HG03108 (cell line): ENCODE measurements around the gene CALHM5.

Experiments
- ATAC-seq: cut with Tn5 transposase; IDR thresholded peaks from one replicate; pipeline ENCODE4 v1.9.1; 2021; ENCODE audit warnings: moderate library complexity; ENCODE audit not compliant: unreplicated experiment

CALHM5 gene

DNA sequence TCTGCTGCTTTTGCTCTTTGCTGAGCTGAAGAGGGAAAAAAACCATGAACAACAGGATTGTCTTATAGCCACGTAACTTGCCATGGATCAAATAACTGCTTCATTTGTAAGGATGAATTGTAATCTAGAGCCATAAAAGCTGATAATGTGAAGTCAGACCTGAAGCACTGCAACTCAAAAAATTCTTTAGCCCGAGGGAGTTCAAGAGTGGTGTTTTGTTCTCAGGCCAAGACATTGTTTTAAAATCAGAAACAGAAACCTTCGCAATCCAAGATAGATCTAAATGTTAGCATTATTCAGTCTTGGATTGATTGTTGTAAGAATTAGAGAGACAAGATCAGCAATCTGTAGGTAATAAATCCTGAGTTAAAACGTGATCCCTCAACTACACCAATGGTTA lies 34.2 kb downstream of the CALHM5 start, which contains the start of gene TRAPPC3L:
Gene TRAPPC3L, minus strand, starts transcription at position 34 of the 400 bp plus-strand sequence. CDS start 170 bp downstream, outside the sequence.
- no peak for ATAC-seq

DNA sequence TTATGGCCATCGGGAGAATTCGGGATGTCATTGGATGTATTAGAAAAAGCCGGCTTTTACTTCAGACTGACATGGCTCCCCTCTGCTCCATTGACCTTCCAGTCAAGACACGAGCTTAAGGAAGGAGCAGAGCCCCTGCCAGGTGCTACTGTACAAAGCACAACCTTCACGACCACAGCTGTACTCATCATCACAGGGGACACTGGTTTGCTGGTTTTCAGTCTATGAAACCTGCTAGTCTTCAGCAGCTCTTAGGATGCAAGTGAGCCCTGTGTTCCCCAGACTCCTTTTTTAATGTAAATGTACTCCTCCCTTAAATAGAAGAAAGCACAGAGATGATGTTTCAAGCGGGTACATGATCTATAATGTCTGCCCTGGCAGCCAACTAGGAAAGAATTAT lies 35.9 kb downstream of the CALHM5 start:
- ATAC-seq = no peak

DNA sequence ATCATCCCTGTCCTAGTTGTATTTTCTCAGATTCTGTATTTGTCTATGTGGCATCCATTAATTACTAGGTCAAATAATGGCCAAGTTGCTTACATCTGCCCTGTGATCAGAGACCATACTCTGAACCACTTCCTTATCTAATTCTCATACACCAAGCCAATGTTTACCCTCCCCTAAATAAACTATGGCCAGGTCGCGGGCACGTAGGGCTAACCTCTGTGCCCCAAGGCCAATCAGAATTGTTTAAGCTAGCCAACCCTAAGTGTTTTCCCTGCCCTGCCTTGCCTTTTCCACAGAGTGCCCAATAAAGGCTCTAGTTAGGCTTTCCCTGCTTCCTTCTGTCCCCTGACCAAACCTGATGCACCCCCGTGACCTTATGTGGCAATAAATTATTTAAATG lies 39.4 kb downstream of the CALHM5 start:
- no peak for ATAC-seq

DNA sequence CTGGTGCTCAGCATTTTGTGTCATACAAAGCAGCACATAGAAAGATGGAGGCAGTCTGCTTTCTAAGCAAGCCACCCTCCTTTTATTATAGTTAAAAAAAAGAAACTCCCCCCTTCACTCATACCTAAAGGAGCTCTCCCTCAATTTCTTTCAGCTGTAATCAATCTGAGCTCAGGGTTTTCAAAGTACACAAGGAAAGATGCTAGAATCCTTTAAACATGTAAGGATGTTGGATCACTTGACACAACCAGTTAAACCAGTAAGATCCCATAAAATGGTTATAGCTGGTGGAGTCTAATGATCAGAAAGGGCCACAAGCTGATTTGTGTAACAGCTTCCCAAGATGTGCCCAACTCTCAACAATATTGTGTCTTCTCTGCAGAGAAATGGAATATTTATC lies 42.0 kb downstream of the CALHM5 start, which contains the start of gene CALHM4:
Gene CALHM4, plus strand, starts transcription at position 301 of the 400 bp plus-strand sequence. Its CDS starts 43 bp downstream, at position 344.
- ATAC-seq = no peak

DNA sequence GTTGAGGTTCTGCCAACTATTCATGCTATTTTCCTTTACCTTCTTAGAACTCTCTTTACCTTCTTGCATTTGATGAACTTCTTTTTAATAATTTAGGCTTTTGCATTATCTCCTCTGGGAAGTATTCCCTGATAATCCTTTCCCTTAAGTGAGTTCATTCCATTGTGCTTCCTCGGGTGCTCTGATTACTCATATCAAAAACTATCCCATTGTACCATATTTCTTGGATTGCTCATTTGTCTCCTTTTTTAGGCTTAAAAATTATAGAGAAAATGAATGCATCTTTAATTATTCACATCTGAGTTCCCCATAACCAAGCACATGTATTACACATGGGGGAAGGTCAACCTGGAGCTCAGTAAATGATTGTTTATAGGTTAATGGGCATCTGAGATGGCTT lies 44.6 kb downstream of the CALHM5 start:
- ATAC-seq = no peak

DNA sequence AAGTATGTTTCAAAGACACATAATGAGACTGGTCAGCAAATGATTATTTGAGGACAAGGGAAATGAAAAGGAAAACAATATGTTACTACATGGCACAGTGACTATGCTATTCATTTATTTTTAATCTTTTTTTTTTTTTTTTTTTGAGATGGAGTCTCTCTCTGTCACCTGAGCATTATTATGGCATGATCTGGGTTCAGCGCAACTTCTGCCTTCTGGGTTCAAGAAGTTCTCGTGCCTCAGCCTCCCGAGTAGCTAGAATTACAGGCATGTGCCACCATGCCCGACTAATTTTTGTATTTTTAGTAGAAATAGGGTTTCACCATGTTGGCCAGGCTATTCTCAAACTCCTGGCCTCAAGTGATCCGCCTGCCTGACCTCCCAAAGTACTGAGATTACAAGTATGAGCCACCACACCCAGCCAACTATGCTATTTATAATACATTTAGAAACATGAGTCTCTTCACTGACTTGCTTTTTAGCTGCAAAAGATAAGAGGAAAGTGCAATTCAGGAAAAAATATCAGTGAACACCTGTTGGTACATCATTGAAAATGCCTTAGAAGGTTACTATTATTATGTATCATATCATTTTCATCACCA lies 45.5 kb downstream of the CALHM5 start:
- no peak for ATAC-seq

DNA sequence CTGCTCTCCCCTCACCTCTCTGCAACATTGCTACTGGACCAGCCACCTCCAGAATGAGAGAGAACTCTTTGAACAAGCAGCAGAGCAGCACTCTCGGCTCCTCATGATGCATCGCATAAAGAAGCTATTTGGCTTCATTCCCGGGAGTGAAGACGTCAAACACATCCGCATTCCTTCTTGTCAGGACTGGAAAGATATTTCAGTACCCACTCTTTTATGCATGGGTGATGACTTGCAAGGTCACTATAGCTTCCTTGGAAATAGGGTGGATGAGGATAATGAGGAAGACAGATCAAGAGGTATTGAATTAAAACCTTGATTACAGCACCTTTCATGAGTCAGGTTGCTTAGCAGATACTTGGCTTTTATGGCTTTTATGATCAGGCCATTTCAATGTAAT lies 46.5 kb downstream of the CALHM5 start:
- no peak for ATAC-seq

DNA sequence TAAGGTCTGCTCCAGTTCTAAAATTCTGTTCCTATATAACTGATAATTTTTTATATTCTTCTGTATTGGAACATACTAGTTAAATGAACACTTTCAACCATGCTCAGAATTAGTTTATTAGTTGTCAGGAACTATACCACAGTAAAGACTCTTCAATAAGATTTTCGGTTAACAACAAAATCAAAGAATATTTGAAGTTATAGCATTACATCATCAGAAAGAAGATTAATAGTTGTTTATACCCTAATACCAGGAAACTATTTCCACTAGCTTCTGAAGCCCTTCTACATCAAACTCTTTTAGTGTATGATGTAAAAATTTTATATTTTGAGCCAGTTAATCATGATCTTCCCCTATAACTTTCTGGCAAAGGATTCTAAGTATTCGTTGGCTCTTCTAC lies 48.7 kb downstream of the CALHM5 start:
- no peak for ATAC-seq

DNA sequence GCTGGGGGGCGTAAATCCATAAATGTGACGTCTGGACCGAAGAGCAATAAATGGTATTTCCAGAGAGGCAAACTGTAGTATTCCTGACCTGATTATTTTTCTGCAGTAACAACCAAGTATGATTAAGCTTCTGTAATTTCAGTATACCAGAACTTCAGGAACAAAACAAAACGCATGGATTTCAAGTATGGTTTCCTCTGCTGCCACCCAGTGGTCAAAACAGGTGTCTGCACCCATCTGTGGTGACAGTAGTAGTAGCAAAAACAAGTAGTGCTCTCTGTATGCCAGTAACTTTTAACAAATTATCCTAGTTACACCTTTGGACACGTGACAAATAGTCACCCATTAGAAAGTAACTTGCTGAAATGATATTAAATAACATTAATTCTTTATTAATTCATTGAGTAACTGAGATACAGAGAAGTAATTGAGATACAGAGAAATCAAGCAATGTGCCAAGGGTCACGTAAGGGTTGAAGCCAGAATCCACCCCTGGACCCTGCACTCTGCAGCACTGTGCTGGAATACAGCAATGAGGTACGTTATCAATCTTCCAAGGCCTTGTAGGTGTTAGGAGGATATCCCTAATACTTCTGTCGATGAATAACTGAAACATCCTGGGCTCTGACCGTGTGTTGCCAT lies 50.1 kb downstream of the CALHM5 start:
- peak; percentile 50 for ATAC-seq

DNA sequence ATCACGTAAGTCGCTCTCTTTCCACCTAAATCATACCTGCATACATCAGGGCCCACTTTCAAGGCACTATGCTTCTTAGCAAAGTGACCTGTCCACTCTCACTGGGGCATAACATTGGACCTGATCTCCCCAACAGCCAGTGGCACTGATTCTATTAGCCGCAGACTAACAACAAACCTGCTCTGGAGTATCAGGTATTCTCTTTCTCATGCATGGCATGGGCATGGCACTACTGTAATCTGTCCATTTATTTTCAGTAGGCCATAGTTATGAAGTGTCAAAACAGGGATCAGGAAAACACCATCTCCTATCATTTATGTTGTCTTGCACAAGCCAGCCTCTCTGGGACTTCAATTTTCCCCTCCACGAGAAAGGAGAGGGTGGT lies 50.6 kb downstream of the CALHM5 start:
- no peak for ATAC-seq

DNA sequence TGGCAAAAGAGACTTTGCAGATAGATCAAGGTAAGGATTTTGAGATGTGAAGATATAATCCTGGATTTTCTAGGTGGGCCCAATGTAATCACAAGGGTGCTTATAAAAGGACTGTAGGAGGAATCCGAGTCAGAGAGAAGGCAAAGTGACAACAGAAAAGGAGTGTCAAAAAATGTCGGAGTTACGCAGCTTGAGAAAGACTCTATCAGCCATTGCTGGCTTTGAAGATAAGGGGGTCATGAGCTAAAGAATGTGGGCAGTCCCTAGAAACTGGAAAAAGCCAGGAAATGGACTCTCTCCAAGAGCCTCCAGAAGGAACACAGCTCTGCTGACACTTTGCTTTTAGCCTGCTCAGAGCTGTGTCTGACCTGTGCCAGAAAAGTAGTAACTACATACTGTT lies 51.2 kb downstream of the CALHM5 start:
- ATAC-seq = no peak

DNA sequence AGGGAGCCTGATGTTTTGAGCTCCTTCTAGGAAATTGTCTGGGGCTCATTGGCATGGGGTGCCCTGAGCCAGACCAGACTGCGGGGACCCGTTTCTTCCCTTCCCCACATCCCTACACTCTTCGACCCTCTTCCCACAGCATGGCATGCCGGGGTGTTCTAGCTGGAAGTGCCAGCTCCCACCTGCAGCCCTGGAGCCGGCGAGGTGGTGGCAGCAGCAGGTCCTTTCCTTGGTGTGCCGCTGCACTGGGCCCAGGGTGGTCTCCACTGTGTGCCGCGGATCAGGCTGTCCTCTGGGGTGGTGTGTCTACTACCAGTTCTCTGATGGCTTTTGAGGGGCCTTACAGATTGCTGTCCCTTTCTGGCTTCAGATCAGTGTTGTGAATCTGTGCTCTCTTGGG lies 52.4 kb downstream of the CALHM5 start:
- no peak for ATAC-seq

DNA sequence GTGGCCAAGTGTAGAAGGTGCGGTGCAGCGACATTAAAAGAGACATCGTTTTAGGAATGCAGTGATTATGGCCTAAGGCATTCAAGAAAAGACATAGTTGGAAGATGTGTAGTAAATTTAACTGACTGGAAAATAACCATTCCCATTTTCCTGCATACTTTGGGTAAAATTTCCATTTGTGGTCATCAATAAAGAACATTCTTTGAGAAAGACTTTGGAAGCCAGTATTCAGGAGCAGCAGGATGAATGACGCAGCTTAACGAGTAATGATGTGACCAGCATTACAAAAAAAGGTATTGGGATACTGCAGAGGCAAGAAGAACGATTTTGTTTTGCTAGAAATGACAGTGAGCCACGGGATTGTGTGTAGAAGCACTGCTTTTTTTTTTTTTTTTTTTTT lies 52.9 kb downstream of the CALHM5 start:
- ATAC-seq = no peak

DNA sequence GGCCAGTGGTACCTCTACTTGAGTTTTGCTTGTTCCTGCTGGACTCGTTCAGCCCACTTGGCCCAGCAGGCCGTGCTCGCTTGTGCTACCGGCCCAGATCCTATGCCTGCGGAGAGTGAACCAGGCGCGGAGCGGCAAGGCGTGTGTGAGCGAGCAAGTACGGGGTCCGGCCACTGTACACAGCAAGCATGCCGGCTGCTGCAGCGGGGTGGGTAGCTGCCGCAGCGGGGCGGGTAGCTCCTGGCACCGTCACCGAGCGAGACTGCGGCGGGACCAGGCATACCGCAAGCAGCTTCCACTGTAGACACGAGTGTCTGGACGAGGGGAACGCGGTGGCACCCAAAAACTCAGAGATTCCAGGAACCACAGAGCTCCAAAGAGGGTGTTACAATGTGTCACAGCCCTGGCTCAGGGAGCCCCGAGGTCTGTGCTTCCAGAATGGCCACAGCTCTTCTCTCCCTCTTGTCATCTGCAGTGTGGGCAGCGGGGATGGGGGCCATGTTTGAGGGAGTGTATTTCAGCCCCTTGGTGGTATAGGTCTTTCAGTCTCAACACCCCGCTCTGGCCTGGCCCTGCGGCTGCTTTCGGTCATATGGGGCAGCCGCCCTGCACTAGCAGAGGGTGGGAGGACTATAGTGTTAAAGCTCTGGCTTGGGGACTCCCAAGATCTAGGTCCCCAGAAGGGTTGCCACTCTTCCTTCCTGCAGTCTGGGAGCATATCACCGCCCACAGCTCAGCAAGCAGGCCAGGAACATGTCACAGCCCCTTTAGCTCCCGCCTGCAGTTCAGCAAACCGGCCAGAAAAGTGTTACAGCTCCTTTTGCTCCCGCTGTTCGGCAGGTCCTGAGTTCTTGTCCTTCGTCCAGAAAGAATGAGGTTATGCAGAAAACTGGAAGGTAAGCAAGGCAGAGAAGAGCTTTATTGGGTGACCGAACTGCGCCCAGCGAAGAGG lies 53.8 kb downstream of the CALHM5 start:
- no peak for ATAC-seq

DNA sequence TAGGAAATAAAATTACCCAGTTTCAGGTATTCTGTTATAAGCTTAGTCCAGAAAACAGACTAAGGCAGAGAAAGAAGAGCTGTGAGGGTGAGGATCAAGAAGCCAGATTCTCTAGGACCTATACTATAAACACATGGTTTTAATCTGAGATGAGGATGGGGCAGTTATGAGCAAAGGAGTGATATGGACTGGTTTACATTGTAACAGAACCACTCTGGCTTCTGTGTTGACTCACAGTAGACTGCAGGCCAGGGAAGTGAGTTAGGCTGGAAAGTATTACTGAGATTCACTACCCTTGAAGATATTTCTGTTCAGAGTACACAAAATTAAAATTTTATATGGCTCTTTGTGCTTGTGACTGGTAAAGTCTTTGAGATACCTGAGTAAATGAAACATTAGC lies 56.7 kb downstream of the CALHM5 start:
- ATAC-seq = no peak

DNA sequence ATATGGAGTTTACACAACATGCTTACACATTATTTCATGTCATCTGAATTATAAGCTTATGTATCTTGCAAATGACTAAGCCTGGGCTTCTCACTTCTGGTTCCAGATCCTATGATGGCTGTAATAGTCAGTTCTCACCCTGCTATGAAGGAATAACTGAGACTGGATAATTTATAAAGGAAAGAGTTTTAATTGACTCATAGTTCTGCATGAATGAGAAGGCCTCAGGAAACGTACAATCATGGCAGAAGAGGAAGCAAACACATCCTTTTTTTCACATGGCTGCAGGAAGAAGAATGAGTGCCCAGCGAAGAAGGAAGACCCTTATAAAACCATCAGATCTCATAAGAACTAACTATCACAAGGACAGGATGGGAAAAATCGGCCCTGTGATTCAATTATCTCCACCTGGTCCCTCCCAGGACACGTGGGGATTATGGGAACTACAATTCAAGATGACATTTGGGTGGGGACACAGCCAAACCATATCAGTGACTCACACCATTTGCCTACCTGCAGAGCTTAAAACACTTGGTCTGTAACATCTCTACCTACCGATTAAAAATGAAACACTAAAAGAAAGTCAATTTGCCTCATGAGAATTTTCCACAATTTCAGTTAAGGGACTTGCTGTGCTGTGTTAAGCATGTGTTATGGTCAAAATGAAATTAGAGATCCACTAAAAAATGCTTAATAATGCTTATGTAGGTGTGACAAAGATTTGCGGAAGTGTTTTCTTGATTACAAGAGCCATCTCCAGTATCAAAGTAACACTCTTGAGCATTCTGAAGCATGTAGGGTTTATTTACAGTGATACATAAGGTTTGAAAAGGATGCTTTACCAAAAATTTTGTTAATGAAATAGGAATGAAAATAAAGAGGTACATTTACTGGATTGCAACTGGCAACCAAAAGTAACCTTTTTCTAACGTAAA lies 57.6 kb downstream of the CALHM5 start:
- ATAC-seq = no peak

DNA sequence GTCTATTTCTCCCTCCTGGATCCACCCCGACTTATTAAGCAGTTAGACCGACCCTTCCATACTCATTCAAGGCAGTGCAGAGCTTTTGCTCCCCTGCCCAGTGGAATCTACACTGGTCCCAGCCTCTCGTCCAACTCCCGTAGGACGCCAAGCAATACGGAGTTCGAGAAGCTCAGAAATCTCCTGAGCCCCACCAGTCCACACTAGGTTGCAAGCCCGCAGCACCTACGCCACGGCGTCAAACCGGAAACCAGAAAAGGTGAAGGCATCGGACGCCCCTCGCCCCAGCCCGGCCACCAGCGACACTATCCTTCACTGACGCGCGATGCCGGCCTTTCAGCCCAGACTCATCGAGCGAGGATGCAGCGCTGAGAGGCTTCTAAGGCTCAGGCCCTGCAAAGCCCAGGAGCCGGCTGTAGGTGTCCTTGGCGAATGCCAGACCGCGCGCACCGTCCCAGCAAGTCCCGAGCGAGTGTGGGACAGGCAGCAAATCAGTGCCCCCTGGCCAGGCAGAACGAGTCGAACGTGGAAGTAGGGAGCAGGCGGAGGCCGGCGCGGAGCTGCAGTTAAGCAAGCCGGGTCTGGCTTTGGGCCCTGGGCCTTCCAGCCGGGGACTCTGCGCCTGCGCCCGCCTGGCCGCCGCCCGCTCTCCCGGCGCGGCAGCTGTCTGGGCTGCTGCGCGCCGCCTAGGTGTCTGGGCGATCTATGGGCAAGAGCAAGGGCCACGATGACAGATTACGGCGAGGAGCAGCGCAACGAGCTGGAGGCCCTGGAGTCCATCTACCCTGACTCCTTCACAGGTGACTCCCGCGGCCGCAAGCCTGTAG lies 59.6 kb downstream of the CALHM5 start, which contains the start of gene RWDD1:
Gene RWDD1, plus strand, starts transcription at position 649 of the 827 bp plus-strand sequence. Its CDS starts 79 bp downstream, at position 728.
- peak; percentile 95 for ATAC-seq

DNA sequence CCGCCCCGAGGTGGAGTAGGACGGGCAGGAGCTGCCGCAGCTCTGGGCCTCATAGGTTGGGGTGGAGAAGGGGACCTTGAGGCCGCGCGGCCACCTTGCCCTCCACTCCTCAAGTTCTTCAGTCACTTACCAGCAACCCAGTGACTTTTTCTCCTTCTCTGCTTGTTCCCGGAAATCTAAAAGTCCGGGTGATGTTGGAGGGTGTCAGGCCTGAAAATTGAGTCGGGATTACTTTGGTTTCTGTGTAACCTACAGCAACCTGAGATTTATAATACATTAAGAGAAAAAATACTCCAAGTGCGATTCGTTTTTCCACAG lies 60.2 kb downstream of the CALHM5 start:
- no peak for ATAC-seq

DNA sequence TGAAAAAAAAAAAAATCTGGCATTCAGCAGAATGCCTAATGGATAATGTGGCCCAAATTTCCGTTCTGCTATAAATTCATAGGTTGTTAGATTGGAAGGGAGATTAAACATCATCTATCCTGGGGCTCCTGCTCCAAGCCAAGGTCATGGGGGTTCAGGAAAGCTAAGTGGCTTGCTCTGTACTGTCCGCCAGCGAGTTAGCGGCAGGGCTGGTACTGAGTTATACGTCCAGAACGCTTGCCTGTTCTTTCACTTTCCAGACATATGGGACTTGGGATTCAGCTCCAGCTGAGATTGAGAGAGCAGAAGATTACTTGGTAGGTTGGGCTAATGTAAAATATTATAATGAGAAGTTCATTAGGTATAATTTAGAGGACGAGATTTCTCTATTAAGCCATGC lies 60.7 kb downstream of the CALHM5 start:
- no peak for ATAC-seq
